CD4-positive, alpha-beta T cell (primary cell): ENCODE measurements around the gene RASIP1. TPM values are rescaled to one million over a fixed set of nuclear protein-coding genes. Genes with fewer than 3 reads are reported as not detected.
A peak's percentile ranks its signal among the peaks of the same experiment; 100 is the strongest.

Experiments used
- ATAC-seq: fragments of 200-7000 bp; cut with Tn5 transposase; one replicate; pipeline ENCODE4 v1.10.0; 2022; ENCODE audit warnings: mild to moderate bottlenecking; ENCODE audit not compliant: poor library complexity
- CTCF ChIA-PET: fragments of 350-600 bp; sonication (Branson Sonifier 250); formaldehyde crosslinking; loops from one replicate; lab custom pipeline; 2021; ENCODE audit warnings: antibody characterized with exemption, inconsistent platforms; lab: Charles Lee
- POLR2A ChIA-PET: fragments of 350-600 bp; sonication (Branson Sonifier 250); formaldehyde crosslinking; loops from one replicate; lab custom pipeline; 2021; ENCODE audit warnings: antibody characterized with exemption, inconsistent platforms; lab: Charles Lee
- DNase-seq, 14 experiments: peaks; one replicate each; pipeline ENCODE4 v3.0.0-alpha.2; 2013 to 2020; ENCODE audit warnings: mixed read lengths in 2 of 14
- H3K27ac ChIP-seq, 2 donors: one replicate each; pipeline versions ENCODE4 v1.5.1 to v1.7.0; 2013; ENCODE audit warnings: low read length in 2 of 2, low read depth in 1 of 2, mild to moderate bottlenecking in 1 of 2
- H3K27me3 ChIP-seq, 2 experiments: 1 replicate in 1 of 2; 2 replicates in 1 of 2; pipeline versions ENCODE4 v1.6.1 to v1.7.0; 2013; ENCODE audit warnings: low read length in 2 of 2, control low read depth in 1 of 2, mild to moderate bottlenecking in 1 of 2, moderate library complexity in 1 of 2; ENCODE audit not compliant: insufficient read depth in 2 of 2, control insufficient read depth in 1 of 2
- H3K36me3 ChIP-seq: one replicate; pipeline ENCODE4 v1.6.1; 2013; ENCODE audit warnings: low read length, control low read depth; ENCODE audit not compliant: insufficient read depth
- H3K4me1 ChIP-seq: one replicate; pipeline ENCODE4 v1.6.1; 2013; ENCODE audit warnings: low read length, control low read depth; ENCODE audit not compliant: insufficient read depth
- H3K4me3 ChIP-seq: one replicate; pipeline ENCODE4 v1.5.1; 2013; ENCODE audit warnings: mild to moderate bottlenecking, low read length, moderate library complexity
- H3K9me3 ChIP-seq, 2 experiments: 1 replicate in 1 of 2; 2 replicates in 1 of 2; pipeline versions ENCODE4 v1.6.1 to v1.7.0; 2013; ENCODE audit warnings: low read length in 2 of 2, mild to moderate bottlenecking in 2 of 2, control low read depth in 1 of 2, moderate library complexity in 1 of 2; ENCODE audit not compliant: control insufficient read depth in 1 of 2, insufficient read depth in 1 of 2
- H3K27ac Mint-ChIP-seq: one replicate; pipeline ENCODE4 v1.8.0; 2020; ENCODE audit warnings: mixed read lengths
- H3K27me3 Mint-ChIP-seq: one replicate; pipeline ENCODE4 v1.8.0; 2021; ENCODE audit warnings: mixed read lengths
- H3K36me3 Mint-ChIP-seq: one replicate; pipeline ENCODE4 v1.8.0; 2021; ENCODE audit warnings: low read depth, mixed read lengths
- H3K4me1 Mint-ChIP-seq: one replicate; pipeline ENCODE4 v1.8.0; 2021; ENCODE audit warnings: low read depth, mixed read lengths
- H3K4me3 Mint-ChIP-seq: one replicate; pipeline ENCODE4 v1.8.0; 2020; ENCODE audit warnings: mild to moderate bottlenecking, mixed read lengths
- H3K9me3 Mint-ChIP-seq: one replicate; pipeline ENCODE4 v1.8.0; 2020; ENCODE audit warnings: mixed read lengths
- intact Hi-C, 2 experiments: fragments of 100-400 bp; cut with DNase I in 1 of 2; cut with micrococcal nuclease in 1 of 2; formaldehyde crosslinking; loops; one replicate each; pipeline versions ENCODE4 v1.15.1 to v1.9.0; 2023 to 2025; cut with DNase I, micrococcal nuclease
- total RNA-seq, 174 experiments: library from RNA in 2 of 174; stranded (reverse) in 2 of 174; gene quantifications; one replicate each; pipeline ENCODE4 v1.2.3 and lab custom pipeline; 2021 to 2026
- TF ChIP-seq, protein P1 (sequence below): fragments of 200-600 bp; IDR thresholded peaks from one replicate; pipeline ENCODE4 v1.8.0; 2022; ENCODE audit warnings: antibody characterized with exemption, mild to moderate bottlenecking

RASIP1 gene
- total RNA-seq, 2 experiments from 2014 or later: 0.55 to 0.56 TPM

DNA sequence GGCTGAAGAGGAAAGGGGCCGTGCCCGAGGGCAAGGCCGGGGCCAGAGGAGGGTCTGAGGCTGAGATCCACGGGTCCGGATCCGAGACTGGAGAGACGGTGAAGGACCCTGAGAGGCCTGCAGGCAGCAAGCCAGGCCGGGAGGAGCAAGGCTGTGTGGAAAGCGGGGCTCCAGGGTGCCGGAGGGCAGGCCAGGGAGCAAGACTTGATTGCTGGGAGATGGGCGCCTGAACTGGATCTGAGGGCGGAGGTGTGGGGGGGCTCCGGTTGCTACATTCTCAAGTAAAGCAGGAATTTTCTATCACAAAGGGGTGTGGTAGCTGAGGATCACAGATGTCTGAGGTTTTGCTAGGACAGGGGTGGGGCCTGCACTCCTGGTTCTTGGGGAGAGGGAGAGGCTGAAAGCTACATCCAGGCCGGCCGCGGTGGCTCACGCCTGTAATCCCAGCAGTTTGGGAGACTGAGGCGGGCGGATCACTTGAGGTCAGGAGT lies 24.7 kb downstream of the RASIP1 start:
- Histone ChIP-seq H3K27ac (no peak overlapping the region), H3K4me1 (peaks cover 32% of the 10 kb centered on the region), H3K4me3 (no peak overlapping the region), H3K9me3 (no peaks in the 10 kb centered on the region), H3K27me3 (no peaks in the 10 kb centered on the region), H3K36me3 (no peaks in the 10 kb centered on the region)
- H3K27ac Mint-ChIP-seq: no peak overlapping the region
- H3K4me1 Mint-ChIP-seq: peaks cover 26% of the 10 kb centered on the region
- intact Hi-C loops: loop anchor here in 1 of 2 experiments (2.0 to 10.0 kb wide), 2 partner anchors 69 to 211 kb away; partner anchors contain the start of gene CA11
- DNase-seq: peak in 1 of 14 experiments; percentile 40
- peak overlapping the region; percentile 65 for H3K4me3 Mint-ChIP-seq
- no peak for ATAC-seq
- H3K9me3 Mint-ChIP-seq: no peaks in the 10 kb centered on the region
- TF ChIP-seq, protein P1, sequence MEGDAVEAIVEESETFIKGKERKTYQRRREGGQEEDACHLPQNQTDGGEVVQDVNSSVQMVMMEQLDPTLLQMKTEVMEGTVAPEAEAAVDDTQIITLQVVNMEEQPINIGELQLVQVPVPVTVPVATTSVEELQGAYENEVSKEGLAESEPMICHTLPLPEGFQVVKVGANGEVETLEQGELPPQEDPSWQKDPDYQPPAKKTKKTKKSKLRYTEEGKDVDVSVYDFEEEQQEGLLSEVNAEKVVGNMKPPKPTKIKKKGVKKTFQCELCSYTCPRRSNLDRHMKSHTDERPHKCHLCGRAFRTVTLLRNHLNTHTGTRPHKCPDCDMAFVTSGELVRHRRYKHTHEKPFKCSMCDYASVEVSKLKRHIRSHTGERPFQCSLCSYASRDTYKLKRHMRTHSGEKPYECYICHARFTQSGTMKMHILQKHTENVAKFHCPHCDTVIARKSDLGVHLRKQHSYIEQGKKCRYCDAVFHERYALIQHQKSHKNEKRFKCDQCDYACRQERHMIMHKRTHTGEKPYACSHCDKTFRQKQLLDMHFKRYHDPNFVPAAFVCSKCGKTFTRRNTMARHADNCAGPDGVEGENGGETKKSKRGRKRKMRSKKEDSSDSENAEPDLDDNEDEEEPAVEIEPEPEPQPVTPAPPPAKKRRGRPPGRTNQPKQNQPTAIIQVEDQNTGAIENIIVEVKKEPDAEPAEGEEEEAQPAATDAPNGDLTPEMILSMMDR: no peak
- ChIA-PET POLR2A (interaction anchor here (0.9 kb wide), 1 partner anchor 69 kb away, joined by 3 read pairs; the partner anchor contains the start of gene CA11), CTCF (no interaction called here)
- no peaks in the 10 kb centered on the region for H3K27me3 Mint-ChIP-seq
- H3K36me3 Mint-ChIP-seq: no peaks in the 10 kb centered on the region

DNA sequence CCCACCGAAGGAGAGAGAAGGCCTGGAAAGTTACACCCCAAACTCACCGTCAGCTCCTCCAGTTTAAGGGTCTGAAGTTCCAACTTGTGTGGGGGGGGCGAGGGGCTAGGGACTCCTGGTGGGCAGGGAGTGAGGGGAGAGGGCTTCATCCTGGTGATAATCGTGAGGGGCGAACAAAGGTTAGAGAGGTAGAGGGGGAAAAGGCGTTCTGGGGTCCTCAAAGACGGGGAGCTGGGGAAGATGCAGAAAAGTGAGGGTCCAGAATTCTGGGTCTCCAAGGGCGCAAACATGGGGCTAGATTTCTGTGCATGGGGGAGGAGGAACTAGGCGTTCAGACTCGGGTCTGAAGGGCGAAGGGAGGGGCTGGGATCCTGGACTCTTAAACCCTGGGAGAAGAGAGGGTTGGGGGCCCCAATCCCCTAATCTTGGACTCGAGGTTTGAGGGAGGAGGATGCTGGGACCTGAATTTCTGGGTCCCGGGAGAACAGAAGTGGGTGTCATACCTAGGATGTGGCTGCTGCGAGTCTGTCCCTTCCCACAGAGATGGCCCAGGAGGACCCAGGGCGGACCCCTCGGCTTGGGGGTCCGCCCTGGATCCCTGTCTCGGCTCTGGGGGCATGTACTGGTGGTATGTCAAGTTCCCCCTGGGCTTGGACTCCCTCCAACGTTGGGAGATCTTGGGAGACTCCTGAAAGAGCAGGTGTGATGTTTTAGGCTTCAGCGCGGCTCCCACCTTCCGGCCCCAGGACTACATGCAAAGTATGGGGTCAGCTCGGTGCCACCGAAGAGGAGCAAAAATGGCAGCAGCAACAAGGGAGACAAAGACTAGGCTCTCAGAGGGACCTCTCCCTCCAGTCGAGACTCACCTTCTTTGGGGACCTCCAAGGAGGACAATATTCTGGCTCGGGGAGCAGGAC lies 25.4 kb downstream of the RASIP1 start:
- no peak for ATAC-seq
- no peaks in the 10 kb centered on the region for H3K36me3 Mint-ChIP-seq
- no peaks in the 10 kb centered on the region for H3K27me3 Mint-ChIP-seq
- H3K27ac Mint-ChIP-seq: peak overlapping the region; percentile 50
- POLR2A ChIA-PET: interaction anchor here (0.7 to 2.9 kb wide), 7 partner anchors 10 to 279 kb away, joined by 3 to 21 read pairs (median 4); partner anchors contain the start of genes CA11 and RUVBL2
- intact Hi-C loops: loop anchor here (1.0 to 10.0 kb wide), 5 partner anchors 23 to 210 kb away; partner anchors contain the start of gene CA11 (in 1 of the 2)
- peak in 1 of 14 experiments; percentile 37 for DNase-seq
- TF ChIP-seq, protein P1: no peak
- H3K27me3 ChIP-seq: no peaks in the 10 kb centered on the region
- CTCF ChIA-PET: interaction anchor here (1.0 to 2.2 kb wide), 2 partner anchors 24 to 80 kb away, joined by 3 to 6 read pairs; no protein-coding TSS in a partner anchor
- H3K4me3 Mint-ChIP-seq: peak overlapping the region; percentile 81
- H3K4me1 Mint-ChIP-seq: peaks cover 21% of the 10 kb centered on the region
- H3K9me3 Mint-ChIP-seq: no peaks in the 10 kb centered on the region
- H3K27ac ChIP-seq: peak overlapping the region; percentile 23 to 41
- H3K4me1 ChIP-seq: peaks cover 25% of the 10 kb centered on the region
- H3K36me3 ChIP-seq: no peaks in the 10 kb centered on the region
- H3K9me3 ChIP-seq: no peaks in the 10 kb centered on the region
- H3K4me3 ChIP-seq: peak overlapping the region; percentile 68
